HCT116 (cell line): ENCODE measurements around the gene CBLB.

Source experiments
- POLR2AphosphoS5 ChIP-seq: IDR thresholded peaks from 2 replicates; pipeline ENCODE4 v1.6.1; 2011; ENCODE audit warnings: mild to moderate bottlenecking, low read depth, low read length, moderate library complexity
- TF ChIP-seq, protein P1 (sequence below), 3 experiments: fragments of 200-600 bp in 1 of 3; sonication (generic) in 1 of 3; IDR thresholded peaks in 2 of 3; conservative IDR thresholded peaks in 1 of 3; 2 replicates each; pipeline ENCODE4 v1.5.1; 2012 to 2017; ENCODE audit warnings: low read depth in 2 of 3, low read length in 2 of 3, antibody characterized with exemption in 1 of 3, borderline replicate concordance in 1 of 3, control low read depth in 1 of 3, mild to moderate bottlenecking in 1 of 3, mixed read lengths in 1 of 3, mixed run types in 1 of 3, moderate library complexity in 1 of 3; ENCODE audit not compliant: insufficient read depth in 1 of 3

DNA sequence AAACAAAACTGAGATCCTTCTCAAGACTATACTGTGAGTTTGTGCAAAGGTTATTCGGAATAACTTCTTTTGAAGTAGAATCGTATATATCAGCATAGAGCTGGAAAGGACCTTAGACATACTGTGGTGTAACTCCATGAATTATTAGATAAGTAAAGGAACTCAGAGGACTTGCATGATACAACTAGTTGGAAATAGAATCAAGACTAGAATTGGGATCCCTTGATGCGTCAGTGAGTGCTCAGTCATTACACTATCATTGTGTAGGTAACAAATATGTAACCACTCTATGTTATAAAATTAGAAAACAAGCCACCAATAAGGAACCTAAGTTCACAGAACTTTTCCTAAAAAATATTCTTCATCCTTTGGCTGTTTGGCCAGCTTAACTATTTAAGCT, 61.1 kb downstream of the CBLB start:
- TF ChIP-seq, protein P1, sequence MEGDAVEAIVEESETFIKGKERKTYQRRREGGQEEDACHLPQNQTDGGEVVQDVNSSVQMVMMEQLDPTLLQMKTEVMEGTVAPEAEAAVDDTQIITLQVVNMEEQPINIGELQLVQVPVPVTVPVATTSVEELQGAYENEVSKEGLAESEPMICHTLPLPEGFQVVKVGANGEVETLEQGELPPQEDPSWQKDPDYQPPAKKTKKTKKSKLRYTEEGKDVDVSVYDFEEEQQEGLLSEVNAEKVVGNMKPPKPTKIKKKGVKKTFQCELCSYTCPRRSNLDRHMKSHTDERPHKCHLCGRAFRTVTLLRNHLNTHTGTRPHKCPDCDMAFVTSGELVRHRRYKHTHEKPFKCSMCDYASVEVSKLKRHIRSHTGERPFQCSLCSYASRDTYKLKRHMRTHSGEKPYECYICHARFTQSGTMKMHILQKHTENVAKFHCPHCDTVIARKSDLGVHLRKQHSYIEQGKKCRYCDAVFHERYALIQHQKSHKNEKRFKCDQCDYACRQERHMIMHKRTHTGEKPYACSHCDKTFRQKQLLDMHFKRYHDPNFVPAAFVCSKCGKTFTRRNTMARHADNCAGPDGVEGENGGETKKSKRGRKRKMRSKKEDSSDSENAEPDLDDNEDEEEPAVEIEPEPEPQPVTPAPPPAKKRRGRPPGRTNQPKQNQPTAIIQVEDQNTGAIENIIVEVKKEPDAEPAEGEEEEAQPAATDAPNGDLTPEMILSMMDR (IDR thresholded peaks at IDR 0.05 in 2 of 3, conservative IDR thresholded peaks at IDR 0.05 in 1 of 3; ENCODE audit: borderline replicate concordance in 1 of 3, insufficient read depth in 1 of 3, low read depth in 2 of 3, low read length in 2 of 3), result no peak
- no peak for TF ChIP-seq POLR2AphosphoS5
